HG03060 (cell line): ENCODE measurements around the gene TMEM59L.

Source experiments
- ATAC-seq: cut with Tn5 transposase; IDR thresholded peaks from one replicate; pipeline ENCODE4 v1.9.1; 2021; ENCODE audit warnings: low read depth, moderate number of reproducible peaks; ENCODE audit not compliant: unreplicated experiment

The TMEM59L gene

DNA sequence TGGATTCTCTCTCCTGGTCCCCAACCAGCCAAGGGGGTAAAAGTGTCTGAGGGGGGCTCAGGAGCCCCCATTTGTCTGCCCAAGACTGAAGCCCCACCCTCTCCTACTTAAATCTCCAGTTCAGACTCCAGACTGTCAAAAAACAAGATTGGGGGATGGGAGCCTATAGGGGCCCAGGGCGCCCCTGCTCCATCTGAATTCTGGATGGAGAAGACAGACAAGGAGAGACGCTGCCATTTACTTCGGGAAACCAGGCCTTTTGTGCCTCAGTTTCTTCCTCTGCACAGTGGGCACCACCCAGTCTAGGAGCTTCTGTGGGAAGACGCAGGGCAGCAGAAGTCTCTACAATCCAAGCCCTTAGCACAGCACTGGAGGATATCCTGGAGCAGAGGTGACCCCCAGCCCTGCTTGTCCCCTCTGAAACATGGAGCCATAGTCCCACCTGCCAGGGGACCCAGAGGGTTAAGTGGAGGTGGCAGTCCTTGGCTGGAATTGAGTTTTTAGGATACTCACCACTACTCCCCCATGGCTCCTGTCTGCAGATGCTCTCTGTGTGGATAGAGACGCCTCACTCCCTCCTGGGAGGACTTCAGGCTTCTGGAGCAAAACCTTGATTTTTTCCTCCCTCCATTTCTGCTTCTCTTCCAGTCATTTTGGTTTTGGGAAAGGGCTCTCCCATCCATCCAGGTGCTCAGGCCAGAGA is 4.4 kb upstream of the TMEM59L start:
- ATAC-seq: no peak

DNA sequence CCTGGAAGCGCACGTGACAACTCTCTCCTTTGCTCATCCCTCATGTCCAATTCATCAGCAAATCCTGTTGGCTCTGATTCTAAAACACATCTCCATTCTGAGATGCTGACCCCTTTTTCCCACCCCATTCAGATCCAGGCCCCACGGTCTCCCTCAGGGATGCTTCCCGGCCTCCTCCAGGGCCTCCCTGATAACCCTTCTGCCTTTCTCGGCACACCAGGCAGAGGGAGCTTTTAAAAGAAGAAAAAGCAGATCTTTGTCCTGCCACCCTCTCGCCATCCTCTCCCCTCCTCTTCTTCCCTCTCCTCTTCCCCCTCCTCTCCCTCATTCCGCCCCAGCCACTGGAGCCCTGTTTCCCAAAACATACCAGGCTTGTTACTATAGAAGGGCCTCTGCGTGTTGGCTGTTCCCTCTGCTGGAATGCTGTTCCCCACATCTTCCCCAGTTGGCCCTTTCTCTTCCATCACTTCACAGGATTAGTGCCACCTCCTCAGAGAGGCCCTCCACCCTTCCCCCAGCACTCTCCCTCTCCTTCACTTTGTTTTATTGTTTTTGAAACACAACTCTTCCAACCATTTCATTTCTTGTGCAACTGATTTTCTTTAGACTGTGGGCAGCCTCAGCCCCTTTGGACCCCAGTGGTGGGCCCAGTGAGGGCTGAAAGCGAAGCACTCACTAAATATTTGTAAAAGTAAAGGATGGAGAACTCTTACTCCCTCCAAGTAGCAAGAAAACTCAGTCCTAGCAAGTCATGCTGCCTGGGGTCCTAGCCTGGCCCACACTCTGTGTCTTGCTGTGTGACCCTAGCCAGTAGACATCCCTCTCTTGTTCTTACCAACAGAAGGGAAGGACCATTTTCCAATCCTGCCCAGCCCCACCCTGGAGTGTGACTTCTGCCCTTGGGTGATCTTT is 3.6 kb upstream of the TMEM59L start:
- no peak for ATAC-seq

DNA sequence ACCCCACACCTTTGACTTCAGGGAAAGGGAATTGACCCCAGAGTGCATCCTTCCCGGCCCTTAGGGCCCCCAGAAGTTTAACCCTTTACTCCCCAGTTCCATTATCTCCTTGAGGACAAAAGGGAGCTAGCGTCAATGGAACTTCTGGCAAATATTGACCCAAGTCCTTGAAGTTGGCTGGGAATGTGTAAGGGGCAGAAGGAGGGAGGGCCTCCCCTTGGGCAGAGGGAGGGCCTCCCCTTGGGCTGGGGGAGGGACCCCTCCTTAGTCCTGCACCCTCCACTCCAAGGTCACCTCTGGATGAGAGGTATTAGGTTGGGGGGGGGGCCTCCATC is 3.0 kb upstream of the TMEM59L start:
- no peak for ATAC-seq

DNA sequence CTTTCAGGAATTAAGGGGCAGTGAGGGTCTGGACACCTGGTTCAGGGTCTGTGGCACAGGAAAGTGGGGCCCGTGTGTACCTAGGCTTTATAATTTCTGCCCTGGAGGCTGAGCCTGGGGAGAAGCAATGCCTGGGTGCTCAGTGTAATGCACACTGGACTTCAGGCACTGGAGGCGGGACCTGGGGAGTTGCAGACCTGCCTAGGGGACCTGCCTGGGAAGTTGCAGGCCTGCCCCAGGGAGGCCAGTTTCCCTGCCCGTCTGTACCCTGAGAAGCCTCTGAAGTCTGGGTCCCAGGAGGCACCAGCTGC is 2.5 kb upstream of the TMEM59L start:
- no peak for ATAC-seq

DNA sequence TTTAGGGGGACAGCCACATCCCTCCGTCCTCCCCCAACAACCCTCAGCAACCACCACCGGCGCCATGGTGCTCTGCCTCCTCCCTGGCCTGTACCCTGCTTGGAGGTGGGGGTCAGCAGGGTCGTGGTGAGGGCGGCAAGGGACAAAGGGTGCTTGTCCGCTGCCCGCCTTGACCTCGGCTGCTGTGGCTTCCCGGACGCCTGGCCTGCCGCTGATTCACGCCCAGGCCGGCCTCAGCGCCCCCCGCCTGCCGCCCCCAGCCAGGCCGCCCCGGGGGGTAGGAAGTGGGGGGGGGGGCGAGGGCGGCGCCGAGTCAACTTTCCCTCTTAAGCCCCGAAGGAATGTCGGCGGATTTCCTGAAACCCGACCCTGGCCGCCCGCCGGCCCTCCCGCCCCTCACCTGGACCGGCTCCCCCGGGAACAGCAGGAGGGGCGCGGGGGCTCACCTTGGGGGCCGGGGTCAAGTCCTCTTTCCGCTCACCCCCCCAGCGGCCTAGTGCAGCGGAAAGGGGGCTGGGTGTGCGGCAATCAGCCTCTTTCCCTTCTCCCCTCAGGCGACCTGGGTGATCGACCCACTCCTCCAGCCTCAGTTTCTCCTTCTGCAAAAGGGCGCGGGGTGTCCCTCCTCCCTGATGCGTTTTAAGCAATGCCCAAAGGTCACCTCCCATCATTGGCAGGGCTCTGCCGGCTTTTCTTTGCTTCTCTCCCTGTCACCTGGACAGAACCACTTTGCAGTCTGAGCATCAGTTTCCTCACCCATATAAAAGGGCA is 1.9 kb upstream of the TMEM59L start:
- ATAC-seq: no peak

DNA sequence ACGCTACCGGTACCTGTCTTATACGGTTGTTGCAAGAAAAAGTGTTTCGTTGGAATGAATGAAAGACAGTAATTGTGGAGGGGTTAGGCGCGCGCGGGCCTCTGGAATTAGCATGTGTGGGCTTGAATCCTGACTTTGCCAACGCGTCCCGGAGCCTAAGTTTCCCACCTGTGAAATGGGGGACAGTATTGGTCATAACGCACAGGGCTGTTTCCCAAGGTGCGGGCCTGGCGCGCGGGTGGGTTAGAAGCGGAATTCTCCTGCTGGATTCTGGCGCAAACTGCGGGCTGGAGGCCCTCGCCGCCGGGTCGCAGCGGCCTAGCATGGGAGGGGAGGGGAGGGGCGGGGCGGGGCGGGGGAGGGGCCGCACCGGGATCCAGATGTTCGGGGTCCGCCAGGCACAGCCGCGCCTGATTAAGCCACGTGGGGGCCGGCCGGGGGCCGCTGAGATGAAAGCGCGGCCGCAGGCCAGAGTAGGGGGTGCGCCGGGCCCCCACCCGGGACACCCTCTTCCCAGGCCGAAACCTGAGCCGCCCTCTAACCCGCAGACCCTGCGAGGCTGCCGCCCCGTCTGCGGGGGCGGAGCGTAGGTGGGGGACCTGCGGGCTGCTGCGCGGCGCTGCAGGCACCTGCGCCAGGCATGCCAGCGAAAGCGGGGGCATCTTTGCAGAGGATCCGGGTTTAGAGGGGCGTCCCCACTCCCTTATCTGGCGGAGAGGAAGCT is 1.2 kb upstream of the TMEM59L start:
- ATAC-seq: no peak

DNA sequence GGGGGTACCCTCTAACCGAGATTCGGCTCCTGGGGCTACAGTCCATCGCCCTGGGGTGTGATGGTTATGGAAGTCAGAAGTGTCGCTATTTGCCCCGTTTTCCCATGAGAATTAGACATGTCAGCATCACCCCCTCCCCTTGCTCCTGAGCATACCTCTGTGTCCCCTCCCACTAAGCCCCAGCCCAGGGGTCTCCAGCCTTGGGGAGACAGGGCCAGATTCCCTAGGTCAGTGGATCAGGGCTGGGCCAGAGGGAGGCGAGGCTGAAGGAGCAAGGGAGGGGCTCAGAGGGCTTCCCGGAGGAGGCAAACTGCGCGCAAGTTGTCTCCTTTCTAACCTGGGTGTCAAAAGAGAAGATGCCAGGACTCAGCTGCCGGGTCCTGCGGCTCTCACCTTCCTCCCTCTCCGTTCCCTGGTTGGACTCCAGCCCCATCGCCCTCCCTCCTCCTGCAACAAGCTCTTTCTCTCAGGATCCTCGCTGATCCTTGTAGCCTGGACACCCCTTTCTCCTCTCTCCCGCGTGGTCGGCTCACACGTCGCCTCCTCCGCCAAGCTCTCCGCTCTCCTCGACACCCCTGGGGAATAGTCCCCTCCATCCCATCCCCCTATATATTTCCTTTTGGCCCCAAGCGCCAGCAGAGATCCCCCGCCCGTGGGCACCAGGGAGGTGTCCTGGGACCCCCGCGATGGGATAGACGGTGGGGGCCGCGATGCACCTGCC is 459 bp upstream of the TMEM59L start:
- ATAC-seq: no peak

DNA sequence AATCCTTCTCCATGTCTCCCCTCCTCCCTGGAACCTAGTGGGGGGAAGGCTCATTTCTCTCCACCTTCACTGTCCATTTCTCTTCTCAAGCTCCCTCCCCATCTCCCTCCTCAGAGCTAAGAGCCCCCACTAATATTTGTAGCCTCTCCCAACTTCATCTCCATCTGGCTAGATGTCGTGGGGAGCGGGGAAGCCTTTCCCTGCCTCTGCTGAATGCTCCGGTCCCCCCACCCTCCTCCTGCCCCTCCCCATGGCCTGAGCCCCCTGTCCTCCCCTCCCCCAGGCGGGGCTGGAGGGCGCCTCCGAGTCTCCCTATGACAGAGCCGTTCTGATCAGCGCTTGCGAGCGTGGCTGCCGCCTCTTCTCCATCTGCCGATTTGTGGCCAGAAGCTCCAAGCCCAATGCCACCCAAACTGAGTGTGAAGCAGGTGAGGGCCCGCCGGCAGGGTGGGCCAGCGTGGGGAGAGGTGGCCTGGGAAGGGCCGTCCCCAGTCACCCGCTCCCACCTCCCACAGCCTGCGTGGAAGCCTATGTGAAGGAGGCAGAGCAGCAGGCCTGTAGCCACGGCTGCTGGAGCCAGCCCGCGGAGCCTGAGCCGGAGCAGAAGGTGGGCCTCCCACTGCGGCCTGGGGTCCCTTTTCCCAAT is 1.0 kb downstream of the TMEM59L start:
- no peak for ATAC-seq

DNA sequence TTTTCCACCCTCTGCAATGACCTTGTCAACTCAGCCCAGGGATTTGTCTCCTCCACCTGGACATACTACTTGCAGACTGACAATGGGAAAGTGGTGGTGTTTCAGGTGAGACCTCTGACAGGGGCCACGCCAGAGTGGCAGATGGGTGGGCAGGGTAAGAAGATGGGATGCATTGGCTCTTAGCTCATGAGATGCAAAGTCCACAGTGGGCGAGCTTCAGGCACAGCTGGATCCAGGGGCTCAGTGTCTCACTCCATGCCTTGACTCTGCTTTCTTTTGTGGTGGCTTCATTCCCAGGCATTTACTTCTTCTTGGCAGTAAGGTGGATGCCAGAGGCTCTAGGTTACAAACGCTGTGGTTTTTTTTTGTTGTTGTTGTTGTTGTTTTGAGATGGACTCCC is 3.4 kb downstream of the TMEM59L start:
- no peak for ATAC-seq

DNA sequence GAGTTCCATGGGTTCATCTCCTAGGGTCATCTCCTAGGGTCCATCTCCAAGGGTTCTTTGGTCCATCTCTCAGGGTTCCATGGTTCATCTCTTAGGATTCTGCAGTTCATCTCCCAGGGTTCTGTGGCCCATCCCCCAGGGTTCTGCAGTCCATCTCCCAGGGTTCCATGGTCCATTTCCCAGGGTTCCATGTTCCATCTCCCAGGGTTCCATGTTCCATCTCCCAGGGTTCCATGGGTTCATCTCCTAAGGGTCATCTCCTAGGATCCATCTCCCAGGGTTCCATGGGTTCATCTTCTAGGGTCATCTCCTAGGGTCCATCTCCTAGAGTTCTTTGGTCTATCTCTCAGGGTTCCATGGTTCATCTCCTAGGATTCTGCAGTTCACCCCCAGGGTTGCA is 4.9 kb downstream of the TMEM59L start:
- ATAC-seq: no peak

DNA sequence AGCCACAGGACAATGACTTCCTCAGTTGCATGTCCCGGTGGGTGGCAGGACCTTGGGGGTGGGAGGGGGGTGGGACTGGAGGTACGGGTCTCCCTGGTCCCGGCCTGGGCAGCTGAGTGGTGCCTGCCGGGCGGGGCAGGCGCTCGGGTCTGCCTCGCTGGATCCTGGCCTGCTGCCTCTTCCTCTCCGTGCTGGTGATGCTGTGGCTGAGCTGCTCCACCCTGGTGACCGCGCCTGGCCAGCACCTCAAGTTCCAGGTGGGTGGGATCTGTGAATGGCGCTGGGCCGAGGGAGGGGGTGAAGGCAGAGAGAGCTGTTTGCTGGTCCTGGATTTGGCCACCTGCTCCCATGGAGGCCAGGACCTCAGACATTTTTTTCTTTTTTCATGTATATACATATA is 5.6 kb downstream of the TMEM59L start:
- ATAC-seq: no peak

DNA sequence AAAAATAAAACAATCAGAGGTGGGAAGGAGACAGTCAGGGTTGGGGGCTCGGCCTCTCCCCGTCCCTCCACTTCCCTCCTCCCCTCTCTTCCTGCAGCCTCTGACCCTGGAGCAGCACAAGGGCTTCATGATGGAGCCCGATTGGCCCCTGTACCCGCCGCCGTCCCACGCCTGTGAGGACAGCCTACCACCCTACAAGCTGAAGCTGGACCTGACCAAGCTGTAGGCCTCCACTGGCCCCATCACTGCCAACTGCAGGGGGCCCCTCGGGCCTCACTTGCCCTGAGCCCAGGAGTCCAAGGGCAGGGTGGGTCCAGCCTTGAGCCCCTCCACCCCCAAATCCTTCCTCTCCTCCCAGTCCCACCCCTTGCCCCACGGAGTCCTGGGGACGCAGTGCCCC is 7.6 kb downstream of the TMEM59L start:
- no peak for ATAC-seq

DNA sequence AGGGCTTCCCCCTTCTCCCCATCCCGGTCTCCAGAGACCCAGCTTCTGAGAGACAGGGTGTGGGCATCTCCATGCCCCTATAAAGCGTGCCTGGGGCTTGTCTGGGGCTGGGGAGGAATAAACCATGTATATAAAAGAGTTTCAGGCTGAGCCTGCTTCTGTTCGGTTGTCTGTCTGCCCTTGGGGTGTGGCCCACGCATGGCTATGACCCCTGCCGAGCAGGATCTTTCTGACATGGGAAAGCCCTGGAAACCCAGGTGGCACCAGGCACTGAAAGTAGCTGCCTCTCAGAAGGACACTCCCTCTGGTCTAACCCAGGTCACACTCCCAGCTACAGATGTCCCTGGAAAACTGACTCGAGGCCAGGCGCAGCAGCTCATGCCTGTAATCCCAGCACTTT is 8.2 kb downstream of the TMEM59L start:
- no peak for ATAC-seq

DNA sequence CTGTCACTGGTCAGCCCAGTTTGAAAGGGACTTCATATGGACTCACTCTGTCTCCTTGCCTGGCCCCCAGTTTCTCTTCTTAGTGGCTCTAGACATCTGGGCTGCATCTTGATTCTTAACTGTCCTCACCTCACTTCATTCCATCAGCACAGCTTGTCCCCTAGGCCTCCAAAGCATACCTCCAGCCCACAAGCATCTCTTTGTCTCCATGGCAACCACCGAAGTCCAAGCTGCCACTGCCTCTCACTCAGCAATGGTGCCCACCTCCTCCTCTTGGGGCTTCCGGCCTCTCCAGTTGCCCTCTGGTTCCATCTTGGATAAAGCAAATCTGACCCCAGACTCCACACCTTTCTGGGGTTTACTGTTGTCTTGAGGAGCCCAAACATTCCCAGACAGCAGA is 14.2 kb downstream of the TMEM59L start:
- no peak for ATAC-seq

DNA sequence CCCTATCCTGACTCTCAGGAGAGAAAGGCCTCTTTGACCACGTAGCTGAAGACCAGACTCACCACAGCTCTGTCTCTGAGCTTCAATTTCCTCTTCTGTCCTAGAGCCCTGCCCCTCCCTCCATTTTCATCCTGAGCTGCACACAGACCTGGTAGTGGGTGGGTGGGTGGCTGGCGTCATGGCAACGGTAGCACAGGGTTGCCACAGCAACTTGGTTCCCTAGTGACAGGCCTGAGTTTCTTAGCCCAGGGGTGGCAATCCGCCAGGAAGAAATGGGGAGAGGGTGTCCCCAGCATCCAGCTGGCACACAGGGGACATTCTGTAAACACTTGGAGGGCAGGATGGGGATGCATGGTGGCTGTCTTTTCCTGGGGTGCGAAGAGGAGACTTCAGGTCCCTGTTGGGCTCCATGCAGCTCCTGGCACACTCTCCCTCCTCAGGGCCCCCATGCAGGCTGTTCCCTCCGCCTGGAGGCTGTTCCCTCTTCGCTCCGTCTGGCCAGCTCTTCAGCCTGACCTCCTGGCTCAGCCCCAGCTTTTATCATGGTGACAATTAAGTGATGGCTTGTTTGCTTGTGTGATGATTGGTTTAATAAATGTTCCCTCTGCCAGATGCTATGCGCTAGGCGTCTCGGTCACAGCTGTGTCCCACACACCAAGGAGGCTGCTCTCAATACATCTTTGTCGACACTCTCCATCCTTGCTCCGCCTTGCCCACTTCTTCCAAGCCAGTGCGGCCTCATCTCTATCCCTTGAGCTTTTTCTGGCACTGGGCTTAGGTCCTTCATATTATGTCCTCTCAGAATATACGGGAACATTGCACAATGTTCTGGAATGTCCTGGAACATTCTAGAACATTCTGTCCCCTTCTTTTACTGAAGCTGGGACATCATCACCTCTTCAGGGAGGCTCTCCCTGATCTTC is 16.8 kb downstream of the TMEM59L start:
- ATAC-seq: no peak

DNA sequence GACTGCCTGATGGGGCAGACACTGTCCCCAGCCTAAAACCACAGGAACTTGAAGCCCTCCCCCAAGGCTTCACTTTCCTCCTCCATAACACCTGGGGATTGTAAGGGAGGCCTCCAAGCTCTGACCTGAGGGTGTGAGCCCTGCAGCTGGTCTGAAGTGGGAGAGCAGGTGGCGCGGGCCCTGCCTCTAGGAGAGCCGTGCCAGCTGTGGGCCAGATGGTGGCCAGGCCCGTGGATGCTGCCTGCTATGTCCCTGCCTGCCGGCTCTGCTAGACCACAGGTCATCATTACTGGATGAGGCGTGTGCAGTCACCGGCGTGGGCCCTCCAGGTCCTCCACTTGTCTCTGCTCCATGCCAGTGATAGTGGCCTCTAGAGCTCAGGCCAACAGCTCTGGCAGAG is 20.7 kb downstream of the TMEM59L start:
- no peak for ATAC-seq

DNA sequence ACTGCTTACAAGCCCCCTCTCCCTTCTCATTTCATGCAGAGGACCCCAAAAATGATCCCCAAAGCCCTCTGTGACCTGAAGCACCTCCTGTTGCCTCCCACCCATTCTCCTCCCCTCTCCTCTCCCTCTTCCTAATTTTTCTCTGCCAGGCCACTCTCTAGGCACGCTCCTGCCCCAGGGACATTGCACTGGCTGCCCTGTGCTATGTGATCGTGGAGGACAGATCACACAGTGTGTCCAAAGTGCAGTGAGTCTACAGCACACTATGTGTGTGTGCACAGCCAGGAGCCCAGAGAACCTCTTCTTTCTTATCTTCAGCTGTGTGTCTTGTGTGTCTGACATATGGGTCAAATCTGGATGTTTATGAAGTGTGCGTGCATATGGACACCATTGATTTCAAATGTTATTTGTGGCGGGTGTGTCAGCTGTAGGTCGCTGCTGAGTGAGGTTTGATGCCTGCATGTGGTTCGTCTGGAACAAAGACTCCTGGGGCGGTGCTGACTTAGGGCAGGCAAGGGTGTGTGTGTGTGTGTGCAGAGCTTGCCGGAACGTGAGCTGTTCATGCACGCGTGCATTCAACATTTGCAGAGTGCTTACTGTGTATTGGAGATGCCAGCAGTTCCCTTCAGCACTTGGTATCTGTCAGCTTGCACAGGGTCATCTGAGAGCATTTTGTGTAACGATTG is 22.1 kb downstream of the TMEM59L start:
- ATAC-seq: no peak

DNA sequence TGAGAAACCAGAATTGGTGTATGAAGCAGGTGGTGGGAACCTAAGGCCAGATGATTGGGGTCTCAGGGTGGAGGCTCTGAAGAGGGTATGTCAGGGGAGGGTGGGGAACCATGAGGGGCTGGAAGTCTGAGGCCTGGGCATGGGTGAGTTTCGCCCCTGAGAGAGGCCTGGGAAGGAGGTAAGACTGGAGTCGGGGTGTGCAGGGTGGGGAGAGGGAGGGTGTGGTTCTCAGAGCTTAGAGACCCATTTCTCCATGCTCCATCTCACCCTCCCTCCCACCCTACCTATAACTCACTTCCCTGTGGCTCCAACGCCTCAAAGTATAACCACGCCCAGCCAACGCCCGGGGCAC is 23.1 kb downstream of the TMEM59L start:
- no peak for ATAC-seq
